BLaER1 treated with 17β-estradiol and CSF1 and Interleukin-3, amounts not matched to agents 10 nM and 100 nM (cell line): ENCODE data around the gene SEC24C.
A peak's percentile ranks its signal among the peaks of the same experiment; 100 is the strongest.

Experiments used
- H3K27ac ChIP-seq, 11 experiments: shearing (Covaris generic); formaldehyde crosslinking; 2 replicates each; pipeline ENCODE4 v1.8.1; 2022
- H3K27me3 ChIP-seq, 11 experiments: shearing (Covaris generic); formaldehyde crosslinking; 2 replicates each; pipeline ENCODE4 v1.8.1; 2022
- H3K36me3 ChIP-seq, 11 experiments: shearing (Covaris generic); formaldehyde crosslinking; 2 replicates each; pipeline ENCODE4 v1.8.1; 2022
- H3K4me1 ChIP-seq, 10 experiments: shearing (Covaris generic); formaldehyde crosslinking; 2 replicates each; pipeline ENCODE4 v1.8.1; 2022
- H3K4me2 ChIP-seq, 11 experiments: shearing (Covaris generic); formaldehyde crosslinking; 2 replicates each; pipeline ENCODE4 v1.8.1; 2022
- H3K4me3 ChIP-seq, 10 experiments: shearing (Covaris generic); formaldehyde crosslinking; 2 replicates each; pipeline ENCODE4 v1.8.1; 2022
- H3K9ac ChIP-seq, 11 experiments: shearing (Covaris generic); formaldehyde crosslinking; 2 replicates each; pipeline ENCODE4 v1.8.1; 2022
- H3K9me3 ChIP-seq, 11 experiments: shearing (Covaris generic); formaldehyde crosslinking; replicated peaks in 1 of 11; 2 replicates each; pipeline ENCODE4 v1.8.1; 2022
- H4K20me1 ChIP-seq, 11 experiments: shearing (Covaris generic); formaldehyde crosslinking; 2 replicates each; pipeline ENCODE4 v1.8.1; 2022
- Cebpa-rat ChIP-seq, 11 experiments: shearing (Covaris generic); IDR thresholded peaks; 2 replicates each; pipeline ENCODE4 v1.8.1; 2022

The SEC24C gene

GRCh38 chr10:73774637-73775036 lies 30.5 kb downstream of the SEC24C start:
- Histone ChIP-seq H3K4me1 (peaks cover 52 to 80% (median 73%) of the 10 kb centered on the region in 10 experiments), H3K9ac (peak overlapping the region; percentile 77 to 94 (median 86)), H3K27ac (no peak overlapping the region), H3K9me3 (no peaks in the 10 kb centered on the region), H3K4me3 (peak overlapping the region; percentile 73 to 94 (median 84)), H3K27me3 (no peaks in the 10 kb centered on the region), H4K20me1 (peaks cover 23 to 69% (median 35%) of the 10 kb centered on the region in 11 experiments; a peak in 21 of 22 replicates), H3K36me3 (peaks cover 58 to 83% (median 66%) of the 10 kb centered on the region in 11 experiments), H3K4me2 (peak overlapping the region; percentile 90 to 100 (median 98))
- TF ChIP-seq Cebpa-rat (IDR thresholded peaks at IDR 0.05) = no peak

GRCh38 chr10:73779018-73779417 lies 34.8 kb downstream of the SEC24C start:
- Histone ChIP-seq H3K27ac (no peak overlapping the region), H4K20me1 (peaks cover 15 to 75% (median 28%) of the 10 kb centered on the region in 11 experiments; a peak in 20 of 22 replicates), H3K4me2 (peak overlapping the region in 5 of 11 experiments; percentile 2 to 98 (median 95); a peak in 5 of 22 replicates), H3K27me3 (no peaks in the 10 kb centered on the region), H3K4me1 (peaks cover 66 to 87% (median 78%) of the 10 kb centered on the region in 10 experiments), H3K9ac (peak overlapping the region in 3 of 11 experiments; percentile 3 to 48 (median 11); a peak in 2 of 22 replicates), H3K9me3 (no peaks in the 10 kb centered on the region), H3K36me3 (peaks cover 46 to 72% (median 58%) of the 10 kb centered on the region in 11 experiments), H3K4me3 (no peak overlapping the region)
- no peak for TF ChIP-seq Cebpa-rat (IDR thresholded peaks at IDR 0.05)

DNA sequence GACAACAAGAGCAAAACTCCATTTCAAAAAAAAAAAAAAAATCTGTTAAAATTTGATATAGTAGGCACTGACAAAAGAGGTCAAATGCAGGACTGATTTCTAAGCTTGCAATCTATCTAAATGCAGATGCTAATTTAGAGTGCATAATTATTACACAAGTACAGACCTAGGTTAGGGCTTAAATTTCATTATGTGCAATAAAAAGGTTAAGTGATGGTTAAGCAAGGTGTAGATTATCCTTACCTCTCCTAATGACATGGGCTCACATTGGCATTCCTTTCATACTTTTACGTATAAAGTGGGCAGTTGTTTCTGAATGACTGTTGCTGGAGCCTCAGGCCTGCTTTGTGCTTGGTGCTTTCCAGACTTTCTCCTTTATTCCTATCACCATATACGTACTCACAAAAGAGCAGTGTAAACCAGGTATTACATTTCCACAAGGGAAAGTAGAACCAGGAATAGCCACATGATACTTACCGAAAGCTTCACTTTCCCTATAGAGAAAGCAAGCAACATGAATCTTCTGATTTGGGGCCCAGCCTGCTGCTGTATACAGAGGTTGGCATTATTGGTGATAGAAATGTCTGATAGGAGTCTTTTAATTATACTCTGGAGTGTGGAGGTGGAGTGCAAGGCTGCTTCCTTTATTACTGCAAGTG lies 35.5 kb downstream of the SEC24C start:
- H3K4me2 ChIP-seq = peak overlapping the region; percentile 90 to 98 (median 96); a peak in 21 of 22 replicates

GRCh38 chr10:73780301-73780700 lies 36.1 kb downstream of the SEC24C start:
- Histone ChIP-seq H3K9me3 (no peaks in the 10 kb centered on the region), H3K27me3 (no peaks in the 10 kb centered on the region), H4K20me1 (peaks cover 2 to 67% (median 15%) of the 10 kb centered on the region in 11 experiments; a peak in 19 of 22 replicates), H3K4me3 (peak overlapping the region; percentile 71 to 92 (median 86); a peak in 16 of 20 replicates), H3K4me2 (peak overlapping the region; percentile 90 to 98 (median 96)), H3K4me1 (peaks cover 62 to 84% (median 75%) of the 10 kb centered on the region in 10 experiments), H3K9ac (peak overlapping the region; percentile 87 to 94 (median 92); a peak in 21 of 22 replicates), H3K36me3 (peaks cover 42 to 62% (median 51%) of the 10 kb centered on the region in 11 experiments), H3K27ac (peak overlapping the region in 3 of 11 experiments; percentile 2 to 93 (median 82); a peak in 2 of 22 replicates)
- no peak for TF ChIP-seq Cebpa-rat (IDR thresholded peaks at IDR 0.05)

More for the DNA sequence above, 35.5 kb downstream of the SEC24C start:
- Histone ChIP-seq H3K4me1 (peaks cover 66 to 87% (median 78%) of the 10 kb centered on the region in 10 experiments), H4K20me1 (peaks cover 8 to 73% (median 21%) of the 10 kb centered on the region in 11 experiments; a peak in 20 of 22 replicates), H3K27ac (no peak overlapping the region), H3K9me3 (no peaks in the 10 kb centered on the region), H3K36me3 (peaks cover 46 to 65% (median 56%) of the 10 kb centered on the region in 11 experiments), H3K4me3 (peak overlapping the region in 1 of 10 experiments; percentile 92; a peak in 1 of 20 replicates), H3K9ac (peak overlapping the region in 7 of 11 experiments; percentile 88 to 94 (median 92); a peak in 9 of 22 replicates), H3K27me3 (no peaks in the 10 kb centered on the region)
- TF ChIP-seq Cebpa-rat (IDR thresholded peaks at IDR 0.05) = no peak

DNA sequence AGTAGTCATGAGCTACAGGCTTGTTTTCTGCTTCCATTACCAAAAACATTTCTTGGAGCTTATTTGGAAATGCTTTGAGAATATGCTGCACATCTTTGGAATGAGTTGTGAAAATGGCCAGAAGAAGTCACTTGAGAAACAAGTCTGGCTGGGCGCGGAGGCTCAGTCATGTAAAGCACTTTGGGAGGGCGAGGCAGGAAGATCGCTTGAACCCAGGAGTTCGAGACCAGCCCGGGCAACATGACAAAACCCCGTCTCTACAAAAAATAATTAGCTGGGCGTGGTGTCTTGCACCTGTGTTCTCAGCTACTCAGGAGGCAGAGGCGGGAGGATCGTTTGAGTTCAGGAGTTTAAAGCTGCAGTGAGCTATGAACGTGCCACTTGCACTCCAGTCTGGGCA lies 36.8 kb downstream of the SEC24C start:
- H3K27me3 ChIP-seq = no peaks in the 10 kb centered on the region
- H3K36me3 ChIP-seq = peaks cover 37 to 55% (median 45%) of the 10 kb centered on the region in 11 experiments
- peaks cover 56 to 78% (median 69%) of the 10 kb centered on the region in 10 experiments for H3K4me1 ChIP-seq
- H3K4me2 ChIP-seq = peak overlapping the region; percentile 90 to 98 (median 96)
- peak overlapping the region; percentile 82 to 93 (median 89); a peak in 19 of 22 replicates for H3K27ac ChIP-seq
- peak overlapping the region; percentile 87 to 94 (median 92) for H3K9ac ChIP-seq
- peaks cover 0 to 64% (median 10%) of the 10 kb centered on the region in 11 experiments; a peak in 14 of 22 replicates for H4K20me1 ChIP-seq
- TF ChIP-seq Cebpa-rat (IDR thresholded peaks at IDR 0.05) = no peak
- H3K4me3 ChIP-seq = peak overlapping the region; percentile 71 to 92 (median 86)
- H3K9me3 ChIP-seq = no peaks in the 10 kb centered on the region

GRCh38 chr10:73781548-73781878 lies 37.3 kb downstream of the SEC24C start:
- Histone ChIP-seq H3K27ac (peak overlapping the region; percentile 82 to 93 (median 89); a peak in 21 of 22 replicates), H3K9ac (peak overlapping the region; percentile 87 to 94 (median 92)), H3K36me3 (peaks cover 32 to 50% (median 40%) of the 10 kb centered on the region in 11 experiments), H3K27me3 (no peaks in the 10 kb centered on the region), H3K4me2 (peak overlapping the region; percentile 90 to 98 (median 96)), H4K20me1 (peaks cover 4 to 64% (median 9%) of the 10 kb centered on the region in 11 experiments; a peak in 17 of 22 replicates), H3K9me3 (no peaks in the 10 kb centered on the region), H3K4me1 (peaks cover 53 to 77% (median 66%) of the 10 kb centered on the region in 10 experiments), H3K4me3 (peak overlapping the region; percentile 71 to 92 (median 86))
- no peak for TF ChIP-seq Cebpa-rat (IDR thresholded peaks at IDR 0.05)

DNA sequence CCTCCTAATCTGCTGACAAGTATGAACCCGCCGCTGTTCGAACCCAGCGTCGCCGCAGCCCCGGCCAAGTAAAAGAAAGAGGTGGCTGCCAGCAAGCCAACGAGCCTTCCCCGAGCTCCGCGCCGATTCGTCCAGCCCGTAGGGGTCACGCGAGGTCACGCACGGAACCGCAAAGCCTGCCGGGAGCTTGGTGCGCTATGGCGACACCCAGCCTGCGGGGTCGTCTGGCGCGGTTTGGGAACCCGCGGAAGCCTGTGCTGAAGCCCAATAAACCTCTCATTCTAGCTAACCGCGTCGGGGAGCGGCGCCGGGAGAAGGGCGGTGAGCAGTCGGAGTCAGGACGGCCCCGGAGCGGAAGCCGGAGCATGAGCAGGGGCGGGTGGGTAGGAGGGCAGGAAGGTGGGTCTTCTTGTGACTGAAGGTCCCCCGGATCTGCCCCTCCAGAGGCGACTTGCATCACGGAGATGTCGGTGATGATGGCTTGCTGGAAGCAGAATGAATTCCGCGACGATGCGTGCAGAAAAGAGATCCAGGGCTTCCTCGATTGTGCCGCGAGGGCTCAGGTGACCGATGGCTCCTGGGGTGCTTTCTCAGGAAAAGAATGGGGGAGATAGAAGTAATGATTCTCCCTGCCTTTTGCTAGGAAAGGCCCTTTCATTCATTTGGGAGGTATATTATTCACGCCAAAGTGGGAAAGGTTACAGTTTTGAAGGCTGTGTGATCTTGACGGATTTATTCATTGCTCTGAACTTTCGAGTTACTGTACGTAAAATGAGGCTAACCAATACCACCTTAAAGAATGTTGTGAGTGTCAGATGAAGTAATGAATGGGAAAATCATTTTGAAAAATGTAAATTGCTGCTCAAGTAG lies 37.9 kb downstream of the SEC24C start, which contains the start of gene CHCHD1:
TSS of gene CHCHD1 (plus strand) at position 170 of the 870 bp plus-strand sequence. CDS start at position 198, 28 bp downstream.
- peak within 1 kb of the TSS; percentile 90 to 98 (median 96) for H3K4me2 ChIP-seq
- peaks cover 59 to 77% (median 66%) of the 10 kb centered on the region in 10 experiments for H3K4me1 ChIP-seq
- H3K27me3 ChIP-seq = no peaks in the 10 kb centered on the region
- no peak for TF ChIP-seq Cebpa-rat (IDR thresholded peaks at IDR 0.05)
- H3K9ac ChIP-seq = peak within 1 kb of the TSS; percentile 87 to 94 (median 92)
- H3K4me3 ChIP-seq = peak within 1 kb of the TSS; percentile 71 to 92 (median 86)
- peaks cover 10 to 64% (median 15%) of the 10 kb centered on the region in 11 experiments; a peak in 17 of 22 replicates for H4K20me1 ChIP-seq
- peak within 1 kb of the TSS; percentile 82 to 93 (median 89) for H3K27ac ChIP-seq
- peaks cover 26 to 44% (median 34%) of the 10 kb centered on the region in 11 experiments for H3K36me3 ChIP-seq
- H3K9me3 ChIP-seq = no peaks in the 10 kb centered on the region

GRCh38 chr10:73782749-73783085 lies 38.5 kb downstream of the SEC24C start:
- Histone ChIP-seq H3K9ac (peak overlapping the region; percentile 87 to 94 (median 92)), H3K36me3 (peaks cover 21 to 39% (median 28%) of the 10 kb centered on the region in 11 experiments), H3K27ac (peak overlapping the region; percentile 82 to 93 (median 89); a peak in 20 of 22 replicates), H3K4me1 (peaks cover 60 to 76% (median 66%) of the 10 kb centered on the region in 10 experiments), H3K9me3 (no peaks in the 10 kb centered on the region), H4K20me1 (peaks cover 16 to 64% (median 20%) of the 10 kb centered on the region in 11 experiments; a peak in 20 of 22 replicates), H3K27me3 (no peaks in the 10 kb centered on the region), H3K4me3 (peak overlapping the region; percentile 71 to 92 (median 86)), H3K4me2 (peak overlapping the region; percentile 90 to 98 (median 96))
- TF ChIP-seq Cebpa-rat (IDR thresholded peaks at IDR 0.05) = no peak
